Left renal cortex interstitium (tissue), 4 donors: Measurements from ENCODE around the gene COL17A1. TPM values are rescaled to one million over a fixed set of nuclear protein-coding genes. Genes with fewer than 3 reads are reported as not detected.

Source experiments
- DNase-seq, 4 donors: peaks; one replicate each; pipeline ENCODE4 v3.0.0-alpha.2; 2013; ENCODE audit warnings: low read depth in 4 of 4, low spot score in 2 of 4, missing footprints in 1 of 4
- polyA plus RNA-seq, 4 donors: library from polyadenylated mRNA; unstranded; fragments of 120-200 nt; gene quantifications; one replicate each; pipeline ENCODE4 v1.2.1, GENCODE V29; 2013; ENCODE audit not compliant: insufficient read length in 4 of 4

The COL17A1 gene
- polyA plus RNA-seq, 4 donors, result 0.30 to 0.56 (median 0.34) TPM

- DNase-seq, result no peak
Measured at GRCh38 chr10:103995134-103995533, 90.5 kb downstream of the COL17A1 start.

DNA sequence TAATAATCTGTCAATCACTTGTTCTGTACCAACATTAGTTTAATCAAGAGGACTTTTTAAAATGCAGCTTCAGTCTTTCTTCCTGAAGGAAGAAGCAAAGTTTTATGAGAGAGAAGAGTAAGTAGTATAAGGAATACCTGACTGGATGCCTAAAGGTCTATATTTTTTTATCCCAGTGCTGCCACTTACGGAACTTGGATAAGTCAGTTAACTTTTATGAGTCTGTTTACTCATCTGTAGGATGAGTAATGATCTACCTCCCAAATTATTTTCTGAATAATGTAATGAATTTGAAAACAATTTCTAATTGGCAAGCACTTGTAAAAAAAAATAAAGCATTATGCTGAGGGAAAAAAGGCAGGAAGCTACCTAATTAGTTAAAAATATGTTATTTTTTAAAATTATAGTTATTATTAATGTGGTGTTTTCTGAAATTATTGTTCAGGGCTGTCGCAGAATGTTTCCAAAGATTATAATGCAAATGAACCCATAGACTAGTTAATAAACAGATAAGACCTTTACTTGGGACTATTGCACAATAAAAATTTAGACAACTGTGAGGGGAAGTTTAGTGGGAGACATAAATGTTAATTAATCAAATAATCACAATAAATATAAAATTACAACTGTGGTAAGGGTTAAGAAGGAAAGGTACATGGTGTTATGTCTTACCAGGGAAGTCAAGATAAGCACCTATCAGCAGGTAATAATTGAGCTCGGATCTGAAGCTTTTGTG lies 94.1 kb downstream of the COL17A1 start:
- DNase-seq, result no peak

GRCh38 chr10:103990531-103990930 lies 95.1 kb downstream of the COL17A1 start:
- no peak for DNase-seq

- no peak for DNase-seq
Measured at GRCh38 chr10:103990121-103990520, 95.6 kb downstream of the COL17A1 start.

- DNase-seq, result no peak
Measured at GRCh38 chr10:103986360-103986759, 99.3 kb downstream of the COL17A1 start.

GRCh38 chr10:103985726-103986125 lies 100.0 kb downstream of the COL17A1 start:
- DNase-seq, result no peak

DNA sequence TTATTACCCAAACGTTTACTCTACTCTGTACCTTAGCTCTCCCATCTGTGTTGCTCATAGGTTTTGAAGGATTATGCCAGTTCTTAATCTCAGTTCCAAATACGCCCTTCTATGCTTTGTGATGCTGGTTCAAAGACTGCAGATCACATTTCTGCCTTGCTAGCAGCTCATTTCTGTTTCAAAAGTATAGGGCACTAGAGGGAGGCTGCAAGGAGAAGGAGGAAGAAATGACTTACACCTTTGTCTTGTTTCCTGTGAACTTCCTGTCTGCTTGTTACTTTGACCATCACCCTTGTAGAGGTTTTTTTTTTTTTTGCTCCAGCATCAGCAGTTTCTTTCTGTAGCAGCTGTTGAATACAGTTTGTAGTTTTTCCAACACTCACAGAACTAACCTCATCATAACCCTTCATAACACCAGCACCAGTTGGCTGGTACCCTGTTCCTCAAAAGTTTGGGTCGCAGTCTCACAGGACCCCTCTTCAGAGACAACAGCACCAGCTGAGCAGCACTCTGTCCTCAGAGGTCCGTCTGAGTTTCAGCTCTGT lies 102.2 kb downstream of the COL17A1 start:
- DNase-seq, result no peak

- DNase-seq, result no peak
Measured at GRCh38 chr10:103982639-103983038, 103.0 kb downstream of the COL17A1 start.

Other genes with a start within 250 kb of the COL17A1 start
- 10 to 100 TPM; 27.6 to 35.5 (median 29.4) TPM for gene SH3PXD2A, start 230.3 kb downstream of the COL17A1 start, polyA plus RNA-seq
- 10 to 100 TPM; 23.1 to 27.5 (median 24.7) TPM for gene STN1, start 167.7 kb downstream of the COL17A1 start, polyA plus RNA-seq
- 10 to 100 TPM; 56.6 to 69.0 (median 62.6) TPM for gene SLK, start 118.7 kb downstream of the COL17A1 start, polyA plus RNA-seq
- gene SFR1, start 36.3 kb upstream of the COL17A1 start, polyA plus RNA-seq, result 10 to 100 TPM in 3 of 4 donors, 1 to 10 TPM in 1; 9.1 to 11.9 (median 10.9) TPM
- 10 to 100 TPM; 11.9 to 33.7 (median 17.8) TPM for gene CFAP43, start 146.5 kb upstream of the COL17A1 start, polyA plus RNA-seq
- gene GSTO1, start 169.0 kb upstream of the COL17A1 start, polyA plus RNA-seq, result 100 to 1,000 TPM in 1 of 4 donors, 10 to 100 TPM in 3; 80.9 to 117 (median 88.0) TPM
- gene GSTO2, start 183.3 kb upstream of the COL17A1 start, polyA plus RNA-seq, result 10 to 100 TPM; 24.8 to 38.9 (median 33.3) TPM